C1 segment of cervical spinal cord (tissue), 14 donors: ENCODE results near the gene PDZRN4.
"Not testable (repeated sequence)": the region's sequence is repeated elsewhere in the genome, so short reads cannot be mapped to it uniquely, and the experiment has no call there.

Experiments
- DNase-seq, 14 donors: peaks; one replicate each; lab custom pipeline; 2025; lab: John Stamatoyannopoulos, UW

The PDZRN4 gene

GRCh38 chr12:41556176-41556575 lies 368.1 kb downstream of the PDZRN4 start:
- DNase-seq: no peak

- no peak for DNase-seq
Observed at GRCh38 chr12:41557344-41557743, 369.2 kb downstream of the PDZRN4 start.

GRCh38 chr12:41558671-41559070 lies 370.6 kb downstream of the PDZRN4 start:
- no peak for DNase-seq

- no peak for DNase-seq
Observed at GRCh38 chr12:41563051-41563450, 374.9 kb downstream of the PDZRN4 start.

- no peak for DNase-seq
Observed at GRCh38 chr12:41564816-41565215, 376.7 kb downstream of the PDZRN4 start.

GRCh38 chr12:41566703-41567102 lies 378.6 kb downstream of the PDZRN4 start:
- no peak for DNase-seq

GRCh38 chr12:41573445-41573844 lies 385.3 kb downstream of the PDZRN4 start:
- no peak for DNase-seq

- DNase-seq: no peak
Observed at GRCh38 chr12:41576925-41577324, 388.8 kb downstream of the PDZRN4 start.

- no peak for DNase-seq
Observed at GRCh38 chr12:41577995-41578394, 389.9 kb downstream of the PDZRN4 start.

- no peak for DNase-seq
Observed at GRCh38 chr12:41585784-41586183, 397.7 kb downstream of the PDZRN4 start.

GRCh38 chr12:41587574-41587973 lies 399.5 kb downstream of the PDZRN4 start:
- no peak for DNase-seq

- no peak for DNase-seq
Observed at GRCh38 chr12:41589878-41590277, 401.8 kb downstream of the PDZRN4 start.

GRCh38 chr12:41596190-41596589 lies 408.1 kb downstream of the PDZRN4 start:
- no peak for DNase-seq

GRCh38 chr12:41604830-41605229 lies 416.7 kb downstream of the PDZRN4 start:
- no peak for DNase-seq

GRCh38 chr12:41605545-41606305 lies 417.6 kb downstream of the PDZRN4 start:
- DNase-seq: no peak

GRCh38 chr12:41606468-41607445 lies 418.6 kb downstream of the PDZRN4 start:
- no peak for DNase-seq

GRCh38 chr12:41612892-41613557 lies 424.9 kb downstream of the PDZRN4 start:
- DNase-seq: no peak

- DNase-seq: not testable (repeated sequence)
Observed at GRCh38 chr12:41615174-41615573, 427.1 kb downstream of the PDZRN4 start.

GRCh38 chr12:41619705-41620104 lies 431.6 kb downstream of the PDZRN4 start:
- DNase-seq: no peak

GRCh38 chr12:41621291-41621690 lies 433.2 kb downstream of the PDZRN4 start:
- no peak for DNase-seq
